ENCODE measurements around the gene DRGX.

- TF ChIP-seq POLR2A (IDR thresholded peaks at IDR 0.05; ENCODE audit: low read depth, low read length) (no peak), POU2F2 (IDR thresholded peaks at IDR 0.05; ENCODE audit: low read depth, low read length) (no peak), POLR2AphosphoS5 (IDR thresholded peaks at IDR 0.05; ENCODE audit: low read depth, low read length) (no peak)
Observed at GRCh38 chr10:49384268-49384953, 11.5 kb downstream of the DRGX start.

All from GM12891 (cell line).